GM21717 (cell line): ENCODE data around the gene CLCN6.

Experiments
- ATAC-seq: cut with Tn5 transposase; IDR thresholded peaks from one replicate; pipeline ENCODE4 v1.9.1; 2021; ENCODE audit warnings: mild to moderate bottlenecking, moderate library complexity; ENCODE audit not compliant: unreplicated experiment

Gene CLCN6

DNA sequence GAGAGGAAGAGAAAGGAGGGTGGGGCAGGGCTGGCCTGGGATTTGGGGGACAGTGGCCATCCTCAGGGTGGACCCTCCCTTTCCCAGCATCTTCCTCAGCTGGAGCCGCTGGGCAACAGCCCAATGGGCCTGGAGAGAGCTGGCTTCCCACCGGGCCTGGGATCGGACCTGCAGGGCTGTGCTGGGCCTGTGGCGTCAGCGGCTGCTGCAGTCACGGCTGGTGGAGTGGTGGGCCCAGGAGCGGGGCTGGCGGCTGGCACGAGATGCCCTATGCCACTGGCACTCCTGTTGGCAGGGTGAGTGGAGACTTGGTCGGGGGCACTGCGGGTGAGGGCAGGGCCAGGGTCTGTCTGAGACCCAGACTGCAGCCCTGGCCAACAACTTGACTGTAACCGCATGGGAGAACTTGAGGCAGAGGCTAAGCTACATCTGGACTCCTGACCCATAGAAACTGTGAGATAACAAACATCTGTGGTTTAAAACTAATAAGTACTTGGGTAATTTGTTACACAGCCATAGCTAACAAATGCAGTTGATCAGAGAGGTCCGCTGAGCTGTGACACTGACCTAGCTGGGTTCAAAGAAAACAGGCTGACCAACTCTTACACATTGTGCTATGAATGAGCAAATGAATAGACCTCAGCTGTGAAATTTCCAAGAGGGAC, 26.1 kb upstream of the CLCN6 start:
- no peak for ATAC-seq

DNA sequence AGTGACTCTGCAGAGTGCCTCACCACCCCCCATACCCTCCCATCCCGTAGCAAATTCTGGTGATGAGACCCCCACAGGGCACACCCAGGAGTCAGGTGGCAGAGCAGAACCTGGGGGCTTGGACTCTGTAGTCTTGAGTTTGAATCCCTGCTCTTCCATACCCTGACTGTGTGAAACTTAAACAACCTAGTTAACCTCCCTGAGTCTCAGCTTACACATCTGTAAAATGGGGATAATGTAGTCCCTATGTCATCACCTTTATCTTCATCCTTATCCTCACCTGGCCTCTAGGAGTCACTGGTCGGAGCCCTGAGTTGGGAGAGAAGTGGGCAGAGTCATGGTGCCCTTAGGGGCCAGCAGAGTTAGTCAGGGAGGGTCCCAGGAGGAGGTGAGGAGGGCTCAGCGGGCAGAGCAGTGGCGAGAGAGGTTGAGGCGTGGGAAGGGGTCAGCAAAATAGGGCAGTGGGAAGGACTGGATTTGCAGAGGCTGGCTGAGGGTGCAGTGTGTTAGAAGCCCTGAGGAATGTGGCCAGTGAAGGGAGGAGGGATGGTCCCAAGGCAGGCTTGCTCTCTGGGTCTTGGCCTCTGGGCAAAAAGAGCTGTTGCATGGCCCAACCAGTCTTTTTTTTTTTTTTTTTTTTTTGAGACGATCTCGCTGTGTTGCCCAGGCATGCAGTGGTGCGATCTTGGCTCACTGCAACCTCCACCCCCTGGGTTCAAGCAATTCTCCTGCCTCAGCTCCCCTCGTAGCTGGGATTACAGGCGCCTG, 25.4 kb upstream of the CLCN6 start:
- no peak for ATAC-seq

GRCh38 chr1:11781297-11781696, 24.7 kb upstream of the CLCN6 start:
- no peak for ATAC-seq

GRCh38 chr1:11782127-11782708, 23.8 kb upstream of the CLCN6 start:
- ATAC-seq, result no peak

- no peak for ATAC-seq
Measured at GRCh38 chr1:11783556-11783955, 22.4 kb upstream of the CLCN6 start.

DNA sequence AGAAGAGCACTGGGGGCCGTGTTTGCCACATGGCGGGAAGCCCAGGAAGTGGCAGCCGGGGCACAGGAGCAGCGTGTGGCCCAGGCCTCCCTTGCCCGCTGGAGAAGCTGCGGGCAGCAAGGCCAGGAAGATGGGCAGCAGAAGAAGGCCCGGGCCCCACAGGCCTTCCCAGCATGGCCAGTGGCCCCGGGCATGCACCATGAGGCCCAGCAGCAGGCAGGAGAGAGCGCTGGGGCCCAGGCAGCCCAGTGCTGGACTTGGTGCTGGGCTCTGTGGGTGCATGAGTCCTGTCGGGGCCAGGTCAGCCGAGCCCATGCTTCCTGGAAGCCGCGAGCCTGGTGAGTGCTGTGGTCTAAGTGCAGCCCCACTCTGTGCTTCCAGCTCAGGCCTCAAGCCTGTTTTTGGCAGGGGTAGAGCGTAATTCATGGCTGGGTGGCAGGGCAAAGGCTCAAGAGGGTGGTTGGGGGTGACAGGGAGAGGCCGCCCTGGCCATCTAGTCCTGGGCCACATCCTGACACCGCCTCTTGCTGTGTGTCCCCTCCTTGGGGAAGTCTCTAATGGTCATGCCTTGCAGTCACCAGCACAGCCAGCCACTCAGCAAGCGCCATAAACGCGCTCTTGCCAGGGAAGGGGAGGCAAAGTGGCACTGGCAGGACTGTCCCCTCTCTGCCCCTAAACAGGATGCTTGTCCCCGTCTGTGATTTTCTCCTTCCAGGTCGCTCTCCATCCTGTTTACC, 21.6 kb upstream of the CLCN6 start:
- no peak for ATAC-seq

- no peak for ATAC-seq
Measured at GRCh38 chr1:11784993-11785769, 20.8 kb upstream of the CLCN6 start.

DNA sequence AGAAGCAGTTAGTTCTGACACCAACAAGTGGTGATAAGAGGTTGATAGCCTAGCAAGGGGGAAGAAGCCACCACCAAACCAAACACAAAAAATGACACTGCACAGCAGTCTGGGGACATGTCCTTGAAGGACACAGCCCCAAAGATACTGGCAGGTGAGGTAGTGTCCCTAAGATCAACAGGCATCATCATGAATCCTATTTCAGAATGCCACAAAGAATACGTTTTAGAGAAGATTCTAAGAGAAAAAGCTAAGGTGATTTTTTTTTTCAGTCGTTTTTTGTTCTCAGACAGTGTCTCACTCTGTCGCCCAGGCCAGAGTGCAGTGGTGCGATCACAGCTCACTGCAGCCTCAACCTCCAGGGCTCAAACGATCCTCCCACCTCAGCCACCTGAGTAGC, 19.8 kb upstream of the CLCN6 start:
- no peak for ATAC-seq

- no peak for ATAC-seq
Measured at GRCh38 chr1:11787251-11787803, 18.7 kb upstream of the CLCN6 start.

- no peak for ATAC-seq
Measured at GRCh38 chr1:11787804-11788436, 18.1 kb upstream of the CLCN6 start.

DNA sequence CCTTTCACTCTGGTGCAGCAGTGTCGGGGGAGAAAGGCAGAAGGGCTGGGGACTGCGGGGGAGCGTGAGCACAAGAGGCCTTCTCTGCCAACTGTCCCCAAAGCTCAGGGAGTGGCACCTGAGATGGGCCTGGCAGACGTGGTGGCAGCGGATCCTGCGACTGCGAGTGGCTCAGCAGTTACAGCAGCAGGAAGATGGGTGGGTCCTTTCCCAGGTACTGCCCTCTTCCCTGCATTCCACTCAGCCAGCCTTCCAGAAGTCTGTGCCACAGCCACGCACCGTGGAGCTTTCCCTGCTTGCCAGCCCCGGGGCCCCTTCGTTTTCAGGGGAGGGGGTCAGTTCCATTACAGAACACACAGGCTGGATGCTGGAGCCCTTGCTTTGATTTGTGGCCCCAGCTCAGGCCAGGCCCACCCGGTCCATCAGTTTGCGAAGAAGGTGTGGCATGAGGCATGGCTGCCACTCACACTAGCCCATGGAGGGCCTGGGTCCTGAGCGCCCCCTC, 17.4 kb upstream of the CLCN6 start:
- no peak for ATAC-seq

GRCh38 chr1:11789126-11790067, 16.6 kb upstream of the CLCN6 start:
- ATAC-seq, result no peak

DNA sequence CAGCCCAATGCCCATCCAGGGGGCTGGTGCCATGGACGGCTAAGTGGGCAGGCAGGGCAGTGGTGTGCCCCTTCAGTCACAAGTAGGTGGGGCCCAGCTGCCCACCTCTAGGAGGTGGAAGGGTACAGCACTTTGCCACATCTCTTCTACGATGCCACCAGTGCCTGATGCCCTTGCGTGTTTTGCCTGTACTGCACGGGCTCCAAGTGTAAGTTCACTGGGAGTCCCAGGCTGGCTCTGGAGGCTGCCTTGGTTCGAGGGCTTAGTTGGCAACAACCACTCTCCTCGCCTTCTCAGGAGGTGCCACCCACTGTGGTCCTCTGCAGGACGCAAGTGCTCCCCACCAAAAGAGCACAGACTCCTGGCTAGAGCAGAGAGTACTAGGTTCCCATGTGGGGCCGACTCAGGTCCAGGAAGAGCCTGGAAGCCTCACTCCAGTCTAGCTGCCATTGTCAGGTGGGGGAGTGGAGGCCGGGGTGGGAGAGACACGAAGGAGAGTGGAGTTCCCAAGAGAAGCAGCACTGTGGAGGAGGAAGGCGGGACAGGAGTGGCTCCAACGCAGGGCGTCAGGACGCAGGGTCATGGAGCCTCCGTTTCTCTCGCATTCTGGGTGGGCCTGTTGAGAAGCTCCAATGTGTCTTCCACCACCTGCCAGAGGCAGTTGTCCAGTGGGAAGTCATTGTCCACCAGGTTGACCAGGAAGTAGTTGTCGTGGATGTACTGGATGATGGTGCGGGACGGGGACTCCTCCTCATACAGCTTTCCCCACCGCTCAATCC, 15.7 kb upstream of the CLCN6 start:
- ATAC-seq, result no peak

DNA sequence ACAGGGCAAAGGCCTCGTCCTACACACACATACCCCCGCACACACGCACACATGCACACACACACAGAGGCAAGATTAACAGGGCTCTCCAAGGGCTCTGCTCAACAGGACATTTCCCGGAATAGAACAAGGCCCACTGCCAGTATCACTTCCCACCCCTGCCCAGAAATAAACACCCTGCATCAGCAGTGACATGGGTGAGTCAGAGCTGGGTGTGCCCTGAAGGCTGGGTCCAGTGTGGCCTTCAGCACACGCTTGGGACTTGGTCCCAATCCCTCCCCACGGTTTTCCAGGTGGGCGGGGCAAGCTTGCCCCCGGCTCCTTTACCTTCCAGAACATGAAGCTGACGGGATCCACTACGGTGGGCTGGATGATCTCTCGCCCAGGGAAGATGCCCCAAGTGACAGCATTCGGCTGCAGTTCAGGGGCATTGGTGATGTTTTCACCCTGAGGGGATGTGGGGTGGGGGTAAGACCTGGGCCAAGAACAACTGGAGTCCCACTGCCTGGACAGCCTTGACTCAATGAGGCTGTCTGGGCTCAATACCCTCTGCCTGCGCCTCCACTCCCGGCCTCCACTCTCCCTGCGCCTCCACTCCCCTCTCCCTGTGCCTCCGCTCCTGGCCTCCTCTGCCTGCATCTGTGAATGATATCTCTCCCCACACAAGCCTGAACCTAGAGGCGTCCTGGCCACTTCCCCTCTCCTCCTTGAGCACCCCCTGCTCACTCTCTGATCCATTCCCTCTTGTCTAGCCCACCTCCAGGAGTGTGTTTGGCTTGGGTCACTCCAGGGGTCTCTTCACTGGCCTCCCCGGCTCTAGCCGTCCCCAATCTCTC, 14.9 kb upstream of the CLCN6 start:
- ATAC-seq, result no peak

DNA sequence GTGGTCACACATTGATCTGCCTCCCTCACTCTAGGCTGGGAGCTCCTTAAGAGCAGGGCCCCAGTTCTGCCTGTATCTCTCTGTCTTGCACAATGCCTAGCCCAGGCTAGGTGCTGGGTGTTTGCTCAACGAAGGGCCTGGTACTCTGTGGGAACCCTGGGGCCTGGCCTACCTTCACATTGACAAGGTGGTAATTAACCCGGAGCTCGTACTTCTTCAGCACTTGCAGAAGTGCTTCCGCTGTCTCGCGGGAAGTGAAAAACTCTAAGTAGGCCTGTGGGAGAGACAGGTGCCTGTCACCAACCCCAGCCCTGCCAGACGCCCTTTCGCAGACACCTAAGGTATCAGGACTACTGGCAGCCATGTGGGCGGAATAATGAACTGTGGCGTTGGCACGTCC, 13.9 kb upstream of the CLCN6 start:
- ATAC-seq, result no peak

- no peak for ATAC-seq
Measured at GRCh38 chr1:11793819-11794218, 12.2 kb upstream of the CLCN6 start.
